ENCODE results near the gene ZIC5. TPM values are rescaled to one million over a fixed set of nuclear protein-coding genes. Genes with fewer than 3 reads are reported as not detected.

Gene ZIC5
- total and polyA plus RNA-seq, 2 of the 13 experiments (the other 11 are each of a cell fraction or from before 2014, with no cell fraction given): 0.02 to 0.07 TPM

- TF ChIP-seq NFYB (CRISPR knock-in tag; IDR thresholded peaks at IDR 0.05): no peak
- no peak for TF ChIP-seq ZNF770 (CRISPR knock-in tag; IDR thresholded peaks at IDR 0.05)
- no peak for TF ChIP-seq RBM39 (IDR thresholded peaks at IDR 0.05; ENCODE audit: low read depth, low read length, poor library complexity, severe bottlenecking)
- no peak for TF ChIP-seq ZFP36L1 (CRISPR knock-in tag; IDR thresholded peaks at IDR 0.05)
- TF ChIP-seq ZFX (CRISPR knock-in tag; IDR thresholded peaks at IDR 0.05; ENCODE audit: low read depth): no peak
- TF ChIP-seq ZBTB21 (CRISPR knock-in tag; IDR thresholded peaks at IDR 0.05): no peak
- no peak for TF ChIP-seq HNF4G (IDR thresholded peaks at IDR 0.05; ENCODE audit: borderline replicate concordance, low read depth, low read length)
- TF ChIP-seq HNF4G (CRISPR knock-in tag; IDR thresholded peaks at IDR 0.05; ENCODE audit: borderline replicate concordance, low read depth): no peak
- Histone ChIP-seq H3K27ac (ENCODE audit: extremely low read length, insufficient read depth, low read length) (no peak overlapping the region), H3K27me3 (ENCODE audit: control insufficient read depth in 1 of 2, insufficient read depth in 2 of 2, low read length in 2 of 2) (peaks cover 7 to 69% of the 10 kb centered on the region in 2 experiments; a peak in 4 of 5 replicates), H3K9ac (ENCODE audit: insufficient read depth, low read depth, low read length) (no peak overlapping the region), H4K20me1 (ENCODE audit: insufficient read depth, low read length) (no peaks in the 10 kb centered on the region), H2AFZ (ENCODE audit: low read length) (no peak overlapping the region), H3K36me3 (replicated peaks in 1 of 2; ENCODE audit: control insufficient read depth in 1 of 2, insufficient read depth in 2 of 2, low read length in 2 of 2) (no peaks in the 10 kb centered on the region), H3K4me1 (ENCODE audit: insufficient read depth, low read length) (peaks cover 21% of the 10 kb centered on the region), H3K4me3 (replicated peaks in 1 of 3; ENCODE audit: insufficient read depth in 1 of 3, low read depth in 2 of 3, low read length in 3 of 3) (no peak overlapping the region), H3K9me3 (ENCODE audit: low read length) (no peaks in the 10 kb centered on the region), H3K79me2 (ENCODE audit: insufficient read depth, low read length) (no peaks in the 10 kb centered on the region), H3K4me2 (ENCODE audit: low read depth, low read length) (no peak overlapping the region)
- intact Hi-C loops (cut with micrococcal nuclease; ENCODE audit: unreplicated experiment) (no loop called here), in situ Hi-C loops (cut with HindIII; ENCODE audit: extremely low pct_ligation_motif_present, low pct_unique_long_range_greater_than_20kb) (no loop called here)
- ChIA-PET CTCF (ENCODE audit: low intra/inter-chr PET ratio, low total read pairs) (no interaction called here), POLR2A (no interaction called here)
- ATAC-seq (no peak; the same call in 2 of the 3 replicates), FAIRE-seq (no peak), DNase-seq (ENCODE audit: low spot score) (no peak)
- no TSS peak for BruUV-seq (replicated peaks)
- WGBS (ENCODE audit: low lambda C conversion rate): 29% methylated on average over 8 of the region's 8 CpGs
Measured at GRCh38 chr13:99949679-99950413, 21.7 kb downstream of the ZIC5 start.
